Uterus (tissue), 2 donors: ENCODE measurements around the gene NDUFB8.
A peak's percentile ranks its signal among the peaks of the same experiment; 100 is the strongest.

Source experiments
- POLR2A ChIP-seq, 2 donors: fragments of 450-650 bp; IDR thresholded peaks; one replicate each; pipeline ENCODE4 v1.6.1; 2016; ENCODE audit warnings: antibody characterized with exemption in 2 of 2, mild to moderate bottlenecking in 1 of 2, moderate library complexity in 1 of 2
- TF ChIP-seq, protein P1 (sequence below), 4 experiments: fragments of 200-600 bp in 2 of 4; fragments of 450-650 bp in 2 of 4; sonication (generic) in 2 of 4; IDR thresholded peaks; one replicate each; pipeline ENCODE4 v1.5.1; 2016 to 2019; ENCODE audit warnings: antibody characterized with exemption in 4 of 4, mild to moderate bottlenecking in 2 of 4, moderate library complexity in 1 of 4

DNA sequence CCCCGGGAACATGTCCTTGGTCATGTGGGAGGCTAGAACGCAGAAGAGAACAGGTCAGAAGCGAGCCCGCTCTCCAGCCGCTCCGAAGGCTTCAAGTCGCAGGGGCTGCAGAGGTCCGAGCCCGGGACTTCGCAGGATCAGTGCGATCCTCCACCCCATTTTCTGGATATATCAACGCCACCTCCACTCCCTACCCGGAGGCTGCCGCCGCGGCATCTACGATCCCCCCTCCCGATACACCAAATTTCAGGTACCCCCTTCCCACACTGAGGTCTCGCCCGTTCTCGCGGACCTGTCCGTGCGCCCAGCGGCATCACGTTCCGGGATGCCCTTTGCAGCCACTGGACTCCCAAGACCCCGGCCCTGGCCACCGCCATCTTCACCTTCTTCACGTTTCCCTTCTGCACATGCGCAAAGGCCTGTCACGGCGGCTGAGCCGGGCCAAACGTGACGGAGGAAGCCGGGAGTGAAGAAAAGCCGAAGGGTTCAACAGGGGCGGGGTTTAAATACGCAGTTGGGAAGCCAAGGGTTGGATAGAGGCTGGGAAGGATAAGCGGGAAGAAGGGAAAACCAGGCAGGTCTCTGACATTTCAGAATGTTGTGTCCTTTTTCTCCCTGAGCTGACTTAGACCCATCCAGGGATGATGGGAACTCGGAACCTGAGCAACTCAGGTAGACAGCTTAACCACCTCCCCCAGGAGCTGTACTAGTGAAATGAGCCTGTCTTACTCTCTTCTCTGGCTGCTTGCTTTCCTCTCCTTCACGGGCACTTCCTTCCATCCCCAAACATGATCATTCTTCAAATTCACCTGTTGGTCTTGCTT lies at the start of gene NDUFB8:
- peak in 1 of 2 donors; percentile 38 for TF ChIP-seq POLR2A (IDR thresholded peaks at IDR 0.05)
- TF ChIP-seq, protein P1, sequence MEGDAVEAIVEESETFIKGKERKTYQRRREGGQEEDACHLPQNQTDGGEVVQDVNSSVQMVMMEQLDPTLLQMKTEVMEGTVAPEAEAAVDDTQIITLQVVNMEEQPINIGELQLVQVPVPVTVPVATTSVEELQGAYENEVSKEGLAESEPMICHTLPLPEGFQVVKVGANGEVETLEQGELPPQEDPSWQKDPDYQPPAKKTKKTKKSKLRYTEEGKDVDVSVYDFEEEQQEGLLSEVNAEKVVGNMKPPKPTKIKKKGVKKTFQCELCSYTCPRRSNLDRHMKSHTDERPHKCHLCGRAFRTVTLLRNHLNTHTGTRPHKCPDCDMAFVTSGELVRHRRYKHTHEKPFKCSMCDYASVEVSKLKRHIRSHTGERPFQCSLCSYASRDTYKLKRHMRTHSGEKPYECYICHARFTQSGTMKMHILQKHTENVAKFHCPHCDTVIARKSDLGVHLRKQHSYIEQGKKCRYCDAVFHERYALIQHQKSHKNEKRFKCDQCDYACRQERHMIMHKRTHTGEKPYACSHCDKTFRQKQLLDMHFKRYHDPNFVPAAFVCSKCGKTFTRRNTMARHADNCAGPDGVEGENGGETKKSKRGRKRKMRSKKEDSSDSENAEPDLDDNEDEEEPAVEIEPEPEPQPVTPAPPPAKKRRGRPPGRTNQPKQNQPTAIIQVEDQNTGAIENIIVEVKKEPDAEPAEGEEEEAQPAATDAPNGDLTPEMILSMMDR (IDR thresholded peaks at IDR 0.05), result peak in 2 of 4 experiments; percentile 11 to 36
